ENCODE data around the gene GCGR.

DNA sequence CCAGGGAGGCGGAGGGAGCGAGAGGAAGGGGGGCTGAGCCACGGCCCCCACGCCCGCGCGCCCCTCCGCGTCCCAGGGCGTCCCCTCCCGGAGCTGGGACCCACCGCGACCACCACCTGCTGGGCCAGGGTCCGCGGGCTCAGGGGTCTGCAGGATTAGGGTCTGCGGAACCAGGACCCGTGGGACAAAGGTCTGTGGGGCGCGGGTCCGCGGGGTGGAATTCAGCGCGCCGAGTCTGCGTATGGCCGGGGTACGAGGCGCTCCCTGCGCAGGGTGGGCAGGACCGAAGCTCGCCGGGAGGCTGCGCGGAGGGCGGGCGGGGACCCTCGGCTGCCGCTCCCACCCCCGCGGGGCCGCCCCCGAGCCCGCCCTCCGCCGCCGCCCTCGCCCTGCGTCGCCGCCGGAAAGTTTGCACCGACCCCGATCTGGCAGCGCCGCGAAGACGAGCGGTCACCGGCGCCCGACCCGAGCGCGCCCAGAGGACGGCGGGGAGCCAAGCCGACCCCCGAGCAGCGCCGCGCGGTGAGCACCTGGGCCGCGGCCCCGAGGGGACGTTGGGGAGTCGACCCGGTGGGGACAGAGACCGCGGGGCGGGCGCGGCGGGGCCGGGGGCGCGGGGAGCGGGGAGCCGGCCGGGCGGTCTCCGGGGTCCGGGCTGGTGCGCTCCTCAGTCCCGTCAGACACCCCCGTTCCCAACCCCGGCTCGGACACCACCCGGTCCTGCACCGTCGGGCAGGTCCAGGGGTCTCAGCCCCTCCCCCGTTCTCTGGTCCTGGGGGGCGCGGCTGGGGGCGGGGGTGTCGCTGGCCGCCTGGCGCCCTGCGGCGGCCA is at the start of gene GCGR:
- TF ChIP-seq, protein P1, sequence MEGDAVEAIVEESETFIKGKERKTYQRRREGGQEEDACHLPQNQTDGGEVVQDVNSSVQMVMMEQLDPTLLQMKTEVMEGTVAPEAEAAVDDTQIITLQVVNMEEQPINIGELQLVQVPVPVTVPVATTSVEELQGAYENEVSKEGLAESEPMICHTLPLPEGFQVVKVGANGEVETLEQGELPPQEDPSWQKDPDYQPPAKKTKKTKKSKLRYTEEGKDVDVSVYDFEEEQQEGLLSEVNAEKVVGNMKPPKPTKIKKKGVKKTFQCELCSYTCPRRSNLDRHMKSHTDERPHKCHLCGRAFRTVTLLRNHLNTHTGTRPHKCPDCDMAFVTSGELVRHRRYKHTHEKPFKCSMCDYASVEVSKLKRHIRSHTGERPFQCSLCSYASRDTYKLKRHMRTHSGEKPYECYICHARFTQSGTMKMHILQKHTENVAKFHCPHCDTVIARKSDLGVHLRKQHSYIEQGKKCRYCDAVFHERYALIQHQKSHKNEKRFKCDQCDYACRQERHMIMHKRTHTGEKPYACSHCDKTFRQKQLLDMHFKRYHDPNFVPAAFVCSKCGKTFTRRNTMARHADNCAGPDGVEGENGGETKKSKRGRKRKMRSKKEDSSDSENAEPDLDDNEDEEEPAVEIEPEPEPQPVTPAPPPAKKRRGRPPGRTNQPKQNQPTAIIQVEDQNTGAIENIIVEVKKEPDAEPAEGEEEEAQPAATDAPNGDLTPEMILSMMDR (IDR thresholded peaks at IDR 0.05; ENCODE audit: insufficient read depth, low read depth, low read length) = no peak
- TF ChIP-seq EZH2 (IDR thresholded peaks at IDR 0.05; ENCODE audit: insufficient read depth, low read length) = peak; percentile 66

All from astrocyte (in vitro differentiated cells and primary cell).